ENCODE data around the gene KRT71.

The KRT71 gene

DNA sequence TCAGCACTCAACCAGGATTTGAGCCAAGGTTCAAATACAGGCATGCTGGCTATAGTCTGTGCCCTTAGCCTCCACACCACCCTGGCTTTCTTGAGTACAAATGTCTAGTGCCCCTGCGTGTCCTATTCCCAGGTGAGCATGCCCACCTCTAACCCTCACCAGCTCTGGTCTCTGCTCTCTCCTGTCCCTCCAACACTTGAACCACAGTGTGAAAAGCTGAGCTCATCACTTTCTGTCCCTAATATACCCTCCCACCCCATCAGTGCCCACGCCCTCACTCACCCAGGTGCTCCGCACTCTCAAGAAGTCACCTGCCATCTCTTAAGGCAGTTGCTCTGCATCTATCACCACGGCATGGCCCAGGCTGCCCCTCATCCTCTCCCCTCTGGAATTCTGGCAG is 7.0 kb upstream of the KRT71 start:
- in situ Hi-C loops (cut with HindIII; ENCODE audit: low sequenced_read_pairs), result no loop called here
- no peak for TF ChIP-seq CTCF (IDR thresholded peaks at IDR 0.05; ENCODE audit: low read depth, low read length, missing control alignments)
- DNase-seq (ENCODE audit: low read depth), result no peak
- H3K4me3 ChIP-seq (ENCODE audit: low read depth, low read length), result no peak overlapping the region

DNA sequence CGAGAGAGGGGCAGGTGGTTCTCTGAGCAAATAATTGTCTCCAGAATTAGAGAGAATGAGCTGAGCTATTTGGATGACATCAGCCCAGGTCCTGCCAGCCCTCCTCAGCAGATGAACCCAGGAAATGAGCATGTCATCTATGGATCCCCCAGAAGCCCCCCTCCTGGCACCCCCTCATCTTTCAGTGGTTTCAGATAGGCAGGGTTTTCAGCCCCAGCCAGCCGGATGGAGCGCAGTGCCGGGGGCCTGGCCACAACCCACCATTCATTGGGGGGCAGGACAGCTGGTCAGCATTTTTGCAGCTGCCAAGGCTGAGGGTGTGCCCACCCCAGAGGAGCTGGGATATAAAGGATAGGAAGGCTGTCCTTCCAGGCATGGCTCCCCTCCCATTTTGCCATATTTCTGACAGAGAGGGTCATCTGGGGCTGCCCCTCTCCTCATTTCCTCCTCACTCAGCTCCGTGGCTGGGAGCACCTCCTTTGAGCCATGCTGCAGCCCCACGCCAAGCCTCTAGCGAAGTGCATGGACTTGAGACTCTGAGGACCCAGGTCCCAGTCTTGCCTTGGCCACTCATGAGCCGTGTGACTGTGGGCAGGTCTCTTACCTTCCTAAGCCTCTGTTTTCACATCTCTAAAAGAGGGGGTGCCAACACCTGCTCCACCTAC is 6.0 kb upstream of the KRT71 start:
- TF ChIP-seq CTCF (IDR thresholded peaks at IDR 0.05; ENCODE audit: low read depth, low read length, missing control alignments), result no peak
- no peak overlapping the region for H3K4me3 ChIP-seq (ENCODE audit: low read depth, low read length)
- DNase-seq (ENCODE audit: low read depth), result no peak
- in situ Hi-C loops (cut with HindIII; ENCODE audit: low sequenced_read_pairs), result no loop called here

GRCh38 chr12:52557476-52557875 is 4.5 kb upstream of the KRT71 start:
- no peak overlapping the region for H3K4me3 ChIP-seq (ENCODE audit: low read depth, low read length)
- in situ Hi-C loops (cut with HindIII; ENCODE audit: low sequenced_read_pairs), result no loop called here

GRCh38 chr12:52555577-52555976 is 2.6 kb upstream of the KRT71 start:
- H3K4me3 ChIP-seq (ENCODE audit: low read depth, low read length), result no peak overlapping the region
- in situ Hi-C loops (cut with HindIII; ENCODE audit: low sequenced_read_pairs), result no loop called here
- DNase-seq (ENCODE audit: low read depth), result no peak
- no peak for TF ChIP-seq CTCF (IDR thresholded peaks at IDR 0.05; ENCODE audit: low read depth, low read length, missing control alignments)

More at GRCh38 chr12:52557476-52557875, 4.5 kb upstream of the KRT71 start:
- TF ChIP-seq CTCF (IDR thresholded peaks at IDR 0.05; ENCODE audit: low read depth, low read length, missing control alignments), result no peak
- DNase-seq (ENCODE audit: low read depth), result no peak

DNA sequence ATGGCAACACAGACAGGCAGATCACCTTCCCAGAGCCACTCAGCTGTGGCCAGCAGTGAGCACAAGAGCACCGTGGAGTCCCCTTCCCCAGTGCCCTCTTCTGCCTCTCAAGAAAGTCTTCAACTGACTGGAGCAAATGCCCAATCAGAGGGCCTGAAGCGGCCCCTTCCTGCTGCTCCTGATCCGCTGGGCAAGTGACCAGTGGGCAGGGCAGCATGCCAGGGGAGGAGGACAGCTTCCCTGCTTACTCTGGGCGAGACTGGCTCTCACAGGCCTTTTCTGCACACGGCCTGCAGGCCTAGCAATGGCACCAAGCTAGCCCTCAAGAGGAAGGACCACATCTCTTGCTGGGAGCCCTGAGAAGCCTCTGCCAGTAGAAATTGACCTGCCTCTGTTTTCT is 890 bp downstream of the KRT71 start:
- in situ Hi-C loops (cut with HindIII; ENCODE audit: low sequenced_read_pairs), result no loop called here
- H3K4me3 ChIP-seq (ENCODE audit: low read depth, low read length), result no peak overlapping the region
- TF ChIP-seq CTCF (IDR thresholded peaks at IDR 0.05; ENCODE audit: low read depth, low read length, missing control alignments), result no peak
- DNase-seq (ENCODE audit: low read depth), result no peak

DNA sequence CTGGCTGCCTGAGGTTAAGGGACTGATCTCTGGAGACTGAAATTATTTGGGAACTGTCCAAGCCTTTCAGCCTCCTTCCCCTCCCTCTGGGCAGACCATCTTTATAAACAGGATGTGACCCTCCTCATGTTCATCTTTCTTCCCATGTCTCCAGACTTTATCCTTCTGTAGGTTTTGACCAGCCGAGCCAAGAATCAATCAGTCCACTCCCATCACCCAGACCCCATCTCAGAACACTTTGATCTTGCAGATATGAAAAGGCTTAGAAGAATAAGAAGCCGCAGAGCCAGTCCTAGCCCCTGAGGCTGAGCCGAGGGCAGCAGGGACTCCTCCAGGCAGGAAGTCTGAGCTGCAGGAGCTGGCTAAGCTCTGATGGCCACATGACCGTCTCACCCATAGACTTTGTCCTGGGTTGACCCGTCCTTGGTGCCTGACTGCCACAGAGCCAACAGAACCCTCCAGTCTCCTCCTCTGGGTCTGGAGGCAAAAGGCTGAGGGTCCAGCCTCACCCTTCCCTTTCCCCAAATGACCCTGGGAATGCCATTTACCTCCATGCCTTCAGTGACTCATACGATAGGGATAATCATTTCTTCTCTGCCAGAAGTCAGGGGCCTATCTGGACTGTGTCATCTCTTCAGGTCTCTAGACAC is 1.6 kb downstream of the KRT71 start:
- no peak for DNase-seq (ENCODE audit: low read depth)
- no peak for TF ChIP-seq CTCF (IDR thresholded peaks at IDR 0.05; ENCODE audit: low read depth, low read length, missing control alignments)
- H3K4me3 ChIP-seq (ENCODE audit: low read depth, low read length), result no peak overlapping the region
- in situ Hi-C loops (cut with HindIII; ENCODE audit: low sequenced_read_pairs), result no loop called here
